Naive B cell (primary cell): ENCODE data around the gene PITPNM3. TPM values are rescaled to one million over a fixed set of nuclear protein-coding genes. Genes with fewer than 3 reads are reported as not detected.
"Not testable (repeated sequence)": the region's sequence is repeated elsewhere in the genome, so short reads cannot be mapped to it uniquely, and the experiment has no call there.

Experiments
- ATAC-seq, 2 donors: fragments of 150-1000 bp; cut with Tn5 transposase; 2 replicates each; pipeline ENCODE4 v1.10.0; 2021; ENCODE audit warnings: low read depth in 2 of 2, mild to moderate bottlenecking in 2 of 2, moderate library complexity in 2 of 2
- DNase-seq: peaks from one replicate; pipeline ENCODE4 v3.0.0; 2022
- H3K27ac Mint-ChIP-seq, 6 donors: one replicate each; pipeline ENCODE4 v1.8.0; 2020 to 2022; ENCODE audit warnings: mild to moderate bottlenecking in 6 of 6, mixed read lengths in 6 of 6, moderate library complexity in 5 of 6, inconsistent platforms in 2 of 6
- H3K27me3 Mint-ChIP-seq, 3 donors: one replicate each; pipeline ENCODE4 v1.8.0; 2021 to 2022; ENCODE audit warnings: mixed read lengths in 3 of 3, mild to moderate bottlenecking in 1 of 3
- H3K36me3 Mint-ChIP-seq, 2 donors: one replicate each; pipeline ENCODE4 v1.8.0; 2020 to 2022; ENCODE audit warnings: mixed read lengths in 2 of 2, inconsistent platforms in 1 of 2, mild to moderate bottlenecking in 1 of 2
- H3K4me1 Mint-ChIP-seq, 3 donors: one replicate each; pipeline ENCODE4 v1.8.0; 2020 to 2022; ENCODE audit warnings: mixed read lengths in 3 of 3, inconsistent platforms in 1 of 3, mild to moderate bottlenecking in 1 of 3, moderate library complexity in 1 of 3
- H3K4me3 Mint-ChIP-seq, 8 donors: one replicate each; pipeline ENCODE4 v1.8.0; 2020 to 2022; ENCODE audit warnings: mild to moderate bottlenecking in 8 of 8, mixed read lengths in 8 of 8, moderate library complexity in 8 of 8, inconsistent platforms in 2 of 8
- H3K9me3 Mint-ChIP-seq, 7 donors: one replicate each; pipeline ENCODE4 v1.8.0; 2020 to 2022; ENCODE audit warnings: mixed read lengths in 7 of 7, mild to moderate bottlenecking in 5 of 7, inconsistent platforms in 2 of 7, moderate library complexity in 1 of 7
- polyA plus RNA-seq, 6 donors: library from polyadenylated mRNA; unstranded; fragments of 300-500 nt; fragmentation: Illumina TruSeq; gene quantifications; one replicate each; pipeline ENCODE4 v1.2.3, GENCODE V29; 2021; ENCODE audit warnings: low read depth in 6 of 6

PITPNM3 gene
- polyA plus RNA-seq, 6 donors from 2014 or later = 0.04 to 0.12 (median 0.07) TPM; not detected in 3

- Mint-ChIP-seq H3K9me3 (no peaks in the 10 kb centered on the region), H3K4me1 (peaks cover 21 to 35% (median 23%) of the 10 kb centered on the region in 3 donors), H3K36me3 (no peaks in the 10 kb centered on the region), H3K4me3 (peak overlapping the region; percentile 7 to 84 (median 74)), H3K27me3 (peaks cover 0 to 33% (median 28%) of the 10 kb centered on the region in 3 donors), H3K27ac (peak overlapping the region in 1 of 6 donors; percentile 91)
- ATAC-seq (peak; percentile 21 to 40), DNase-seq (no peak)
These were observed 60.3 kb downstream of the PITPNM3 start for GRCh38 chr17:6496116-6496481.

GRCh38 chr17:6495450-6496115 is 60.8 kb downstream of the PITPNM3 start:
- Mint-ChIP-seq H3K4me1 (peaks cover 21 to 35% (median 23%) of the 10 kb centered on the region in 3 donors), H3K36me3 (no peaks in the 10 kb centered on the region), H3K9me3 (no peaks in the 10 kb centered on the region), H3K27me3 (peaks cover 0 to 33% (median 28%) of the 10 kb centered on the region in 3 donors), H3K4me3 (peak overlapping the region in 7 of 8 donors; percentile 22 to 82 (median 70)), H3K27ac (peak overlapping the region in 1 of 6 donors; percentile 91)
- ATAC-seq = no peak
- DNase-seq = no peak

- ATAC-seq (no peak), DNase-seq (no peak)
- H3K27ac Mint-ChIP-seq = no peak overlapping the region
- H3K27me3 Mint-ChIP-seq = peaks cover 0 to 45% (median 34%) of the 10 kb centered on the region in 3 donors
- peaks cover 21 to 35% (median 23%) of the 10 kb centered on the region in 3 donors for H3K4me1 Mint-ChIP-seq
- H3K9me3 Mint-ChIP-seq = no peaks in the 10 kb centered on the region
- no peak overlapping the region for H3K4me3 Mint-ChIP-seq
- no peaks in the 10 kb centered on the region for H3K36me3 Mint-ChIP-seq
These were observed 62.0 kb downstream of the PITPNM3 start for GRCh38 chr17:6494239-6494941.

- Mint-ChIP-seq H3K27ac (no peak overlapping the region), H3K4me3 (no peak overlapping the region), H3K4me1 (peaks cover 21 to 29% (median 23%) of the 10 kb centered on the region in 3 donors), H3K36me3 (no peaks in the 10 kb centered on the region), H3K9me3 (no peaks in the 10 kb centered on the region), H3K27me3 (peaks cover 0 to 54% (median 47%) of the 10 kb centered on the region in 3 donors)
- no peak for DNase-seq
- no peak for ATAC-seq
These were observed 63.3 kb downstream of the PITPNM3 start for GRCh38 chr17:6492892-6493674.

- ATAC-seq (no peak), DNase-seq (no peak)
- H3K27ac Mint-ChIP-seq = no peak overlapping the region
- H3K36me3 Mint-ChIP-seq = no peaks in the 10 kb centered on the region
- no peaks in the 10 kb centered on the region for H3K9me3 Mint-ChIP-seq
- no peak overlapping the region for H3K4me3 Mint-ChIP-seq
- peaks cover 8 to 11% (median 10%) of the 10 kb centered on the region in 3 donors for H3K4me1 Mint-ChIP-seq
- peaks cover 5 to 50% (median 50%) of the 10 kb centered on the region in 3 donors for H3K27me3 Mint-ChIP-seq
These were observed 65.2 kb downstream of the PITPNM3 start for GRCh38 chr17:6491071-6491700.

GRCh38 chr17:6489016-6489550 is 67.3 kb downstream of the PITPNM3 start:
- Mint-ChIP-seq H3K4me1 (no peaks in the 10 kb centered on the region), H3K4me3 (no peak overlapping the region), H3K9me3 (no peaks in the 10 kb centered on the region), H3K36me3 (no peaks in the 10 kb centered on the region), H3K27me3 (peaks cover 5 to 52% (median 49%) of the 10 kb centered on the region in 3 donors), H3K27ac (no peak overlapping the region)
- ATAC-seq = no peak
- DNase-seq = no peak

- Mint-ChIP-seq H3K9me3 (no peaks in the 10 kb centered on the region), H3K4me3 (no peak overlapping the region), H3K27me3 (peaks cover 5 to 54% (median 53%) of the 10 kb centered on the region in 3 donors), H3K4me1 (no peaks in the 10 kb centered on the region), H3K27ac (no peak overlapping the region), H3K36me3 (no peaks in the 10 kb centered on the region)
- ATAC-seq (no peak), DNase-seq (no peak)
These were observed 68.3 kb downstream of the PITPNM3 start for GRCh38 chr17:6488008-6488539.

GRCh38 chr17:6487251-6488007 is 68.9 kb downstream of the PITPNM3 start:
- Mint-ChIP-seq H3K9me3 (no peaks in the 10 kb centered on the region), H3K27ac (no peak overlapping the region), H3K27me3 (peaks cover 5 to 55% (median 53%) of the 10 kb centered on the region in 3 donors), H3K4me3 (no peak overlapping the region), H3K4me1 (no peaks in the 10 kb centered on the region), H3K36me3 (no peaks in the 10 kb centered on the region)
- ATAC-seq (no peak), DNase-seq (no peak)

- ATAC-seq = no peak
These were observed 70.5 kb downstream of the PITPNM3 start for GRCh38 chr17:6485646-6486412.

GRCh38 chr17:6483507-6483906 is 72.8 kb downstream of the PITPNM3 start:
- DNase-seq (no peak), ATAC-seq (no peak)
- Mint-ChIP-seq H3K36me3 (no peaks in the 10 kb centered on the region), H3K27me3 (peaks cover 5 to 57% (median 54%) of the 10 kb centered on the region in 3 donors), H3K27ac (no peak overlapping the region), H3K9me3 (no peaks in the 10 kb centered on the region), H3K4me1 (no peaks in the 10 kb centered on the region), H3K4me3 (no peak overlapping the region)

More at GRCh38 chr17:6485646-6486412, 70.5 kb downstream of the PITPNM3 start:
- H3K27me3 Mint-ChIP-seq = peaks cover 5 to 69% (median 68%) of the 10 kb centered on the region in 3 donors
- H3K9me3 Mint-ChIP-seq = no peaks in the 10 kb centered on the region
- H3K27ac Mint-ChIP-seq = no peak overlapping the region
- no peak for DNase-seq
- no peaks in the 10 kb centered on the region for H3K4me1 Mint-ChIP-seq
- H3K4me3 Mint-ChIP-seq = peak overlapping the region in 1 of 8 donors; percentile 17
- no peaks in the 10 kb centered on the region for H3K36me3 Mint-ChIP-seq

- H3K27me3 Mint-ChIP-seq = peaks cover 5 to 50% (median 47%) of the 10 kb centered on the region in 3 donors
- H3K4me1 Mint-ChIP-seq, H3K4me3 Mint-ChIP-seq, H3K36me3 Mint-ChIP-seq, H3K9me3 Mint-ChIP-seq, ATAC-seq, DNase-seq, H3K27ac Mint-ChIP-seq: not testable (repeated sequence)
These were observed 73.6 kb downstream of the PITPNM3 start for GRCh38 chr17:6482796-6483195.

GRCh38 chr17:6482105-6482455 is 74.3 kb downstream of the PITPNM3 start:
- DNase-seq (no peak), ATAC-seq (no peak)
- Mint-ChIP-seq H3K27me3 (peaks cover 5 to 45% (median 42%) of the 10 kb centered on the region in 3 donors), H3K4me3 (no peak overlapping the region), H3K27ac (no peak overlapping the region), H3K9me3 (no peaks in the 10 kb centered on the region), H3K36me3 (no peaks in the 10 kb centered on the region), H3K4me1 (no peaks in the 10 kb centered on the region)
